Activated CD8-positive, alpha-beta memory T cell treated with anti-CD3 and anti-CD28 coated beads for 36 hours (primary cell): ENCODE results near the gene SLCO2B1. TPM values are rescaled to one million over a fixed set of nuclear protein-coding genes. Genes with fewer than 3 reads are reported as not detected.

ENCODE experiments used
- CTCF ChIA-PET: fragments of 350-600 bp; sonication (Branson Sonifier 250); formaldehyde crosslinking; loops from one replicate; lab custom pipeline; 2021; ENCODE audit warnings: antibody characterized with exemption; lab: Charles Lee
- POLR2A ChIA-PET: fragments of 350-600 bp; sonication (Branson Sonifier 250); formaldehyde crosslinking; loops from one replicate; lab custom pipeline; 2021; ENCODE audit warnings: antibody characterized with exemption; lab: Charles Lee
- total RNA-seq, 2 experiments: library from RNA; stranded (reverse); gene quantifications; one replicate each; pipeline ENCODE4 v1.2.3, GENCODE V29; 2021

The SLCO2B1 gene
- total RNA-seq, 2 experiments from 2014 or later, result not detected

- CTCF ChIA-PET, result interaction anchor here (1.1 to 10.2 kb wide), 2 partner anchors 57 to 188 kb away, joined by 3 to 199 read pairs; no protein-coding TSS in a partner anchor
- POLR2A ChIA-PET, result no interaction called here
Observed at GRCh38 chr11:75200051-75200450, 49.1 kb downstream of the SLCO2B1 start.

- CTCF ChIA-PET, result interaction anchor here (1.1 to 10.2 kb wide), 2 partner anchors 58 to 188 kb away, joined by 3 to 199 read pairs; no protein-coding TSS in a partner anchor
- POLR2A ChIA-PET, result no interaction called here
Observed at GRCh38 chr11:75200531-75200930, 49.6 kb downstream of the SLCO2B1 start.

- ChIA-PET CTCF (interaction anchor here (1.1 to 10.2 kb wide), 3 partner anchors 15 to 59 kb away, joined by 3 to 199 read pairs (median 3); no protein-coding TSS in a partner anchor), POLR2A (no interaction called here)
Observed at GRCh38 chr11:75201771-75202170, 50.9 kb downstream of the SLCO2B1 start.

GRCh38 chr11:75202195-75202594 lies 51.3 kb downstream of the SLCO2B1 start:
- ChIA-PET POLR2A (no interaction called here), CTCF (interaction anchor here (1.1 to 10.2 kb wide), 3 partner anchors 14 to 59 kb away, joined by 3 to 199 read pairs (median 3); no protein-coding TSS in a partner anchor)

GRCh38 chr11:75203138-75203537 lies 52.2 kb downstream of the SLCO2B1 start:
- CTCF ChIA-PET, result interaction anchor here (0.8 to 10.2 kb wide), 4 partner anchors 11 to 181 kb away, joined by 3 to 199 read pairs (median 8); no protein-coding TSS in a partner anchor
- POLR2A ChIA-PET, result no interaction called here

- POLR2A ChIA-PET, result no interaction called here
- CTCF ChIA-PET, result interaction anchor here (0.8 to 10.2 kb wide), 10 partner anchors 11 to 274 kb away, joined by 3 to 199 read pairs (median 6); partner anchors contain the start of gene TPBGL
Observed at GRCh38 chr11:75203641-75204011, 52.7 kb downstream of the SLCO2B1 start.

GRCh38 chr11:75204012-75204674 lies 53.2 kb downstream of the SLCO2B1 start:
- CTCF ChIA-PET, result interaction anchor here (0.9 to 10.2 kb wide), 28 partner anchors 9 to 278 kb away, joined by 3 to 199 read pairs (median 4); partner anchors contain the start of genes SLCO2B1 and TPBGL
- POLR2A ChIA-PET, result no interaction called here

GRCh38 chr11:75204685-75205563 lies 54.0 kb downstream of the SLCO2B1 start:
- ChIA-PET CTCF (interaction anchor here (0.6 to 10.2 kb wide), 30 partner anchors 9 to 279 kb away, joined by 3 to 199 read pairs (median 4); partner anchors contain the start of genes SLCO2B1 and TPBGL), POLR2A (interaction anchor here (0.6 kb wide), 1 partner anchor 11 kb away, joined by 3 read pairs; no protein-coding TSS in a partner anchor)

- ChIA-PET POLR2A (interaction anchor here (0.6 kb wide), 1 partner anchor 10 kb away, joined by 3 read pairs; no protein-coding TSS in a partner anchor), CTCF (interaction anchor here (0.6 to 10.2 kb wide), 26 partner anchors 9 to 279 kb away, joined by 3 to 199 read pairs (median 4); partner anchors contain the start of genes SLCO2B1 and TPBGL)
Observed at GRCh38 chr11:75205564-75206020, 54.7 kb downstream of the SLCO2B1 start.

- CTCF ChIA-PET, result interaction anchor here (0.9 to 10.2 kb wide), 3 partner anchors 33 to 65 kb away, joined by 3 to 199 read pairs (median 4); no protein-coding TSS in a partner anchor
- POLR2A ChIA-PET, result no interaction called here
Observed at GRCh38 chr11:75208446-75208845, 57.5 kb downstream of the SLCO2B1 start.

- POLR2A ChIA-PET, result no interaction called here
Observed at GRCh38 chr11:75212411-75212810, 61.5 kb downstream of the SLCO2B1 start.

GRCh38 chr11:75214411-75214821 lies 63.5 kb downstream of the SLCO2B1 start:
- ChIA-PET POLR2A (interaction anchor here (1.0 kb wide), 1 partner anchor 27 kb away, joined by 4 read pairs; no protein-coding TSS in a partner anchor), CTCF (interaction anchor here (0.7 to 1.6 kb wide), 8 partner anchors 9 to 73 kb away, joined by 3 to 8 read pairs (median 3); no protein-coding TSS in a partner anchor)

More at GRCh38 chr11:75212411-75212810, 61.5 kb downstream of the SLCO2B1 start:
- CTCF ChIA-PET, result interaction anchor here (1.1 to 1.5 kb wide), 2 partner anchors 69 to 72 kb away, joined by 4 read pairs; no protein-coding TSS in a partner anchor

GRCh38 chr11:75214843-75215242 lies 63.9 kb downstream of the SLCO2B1 start:
- CTCF ChIA-PET, result interaction anchor here (0.7 to 1.6 kb wide), 8 partner anchors 10 to 73 kb away, joined by 3 to 8 read pairs (median 3); no protein-coding TSS in a partner anchor
- POLR2A ChIA-PET, result interaction anchor here (1.0 kb wide), 1 partner anchor 26 kb away, joined by 4 read pairs; no protein-coding TSS in a partner anchor

GRCh38 chr11:75219869-75220268 lies 69.0 kb downstream of the SLCO2B1 start:
- POLR2A ChIA-PET, result no interaction called here
- CTCF ChIA-PET, result interaction anchor here (0.5 to 1.1 kb wide), 2 partner anchors 29 to 31 kb away, joined by 3 to 4 read pairs; no protein-coding TSS in a partner anchor

- POLR2A ChIA-PET, result no interaction called here
- CTCF ChIA-PET, result interaction anchor here (0.5 to 1.1 kb wide), 5 partner anchors 19 to 201 kb away, joined by 3 to 4 read pairs (median 3); no protein-coding TSS in a partner anchor
Observed at GRCh38 chr11:75223954-75224643, 73.2 kb downstream of the SLCO2B1 start.

- ChIA-PET POLR2A (no interaction called here), CTCF (interaction anchor here (1.8 kb wide), 1 partner anchor 16 kb away, joined by 5 read pairs; no protein-coding TSS in a partner anchor)
Observed at GRCh38 chr11:75225794-75226193, 74.9 kb downstream of the SLCO2B1 start.

GRCh38 chr11:75229466-75229865 lies 78.6 kb downstream of the SLCO2B1 start:
- ChIA-PET CTCF (interaction anchor here (1.1 to 2.3 kb wide), 3 partner anchors 13 to 86 kb away, joined by 3 to 9 read pairs (median 4); no protein-coding TSS in a partner anchor), POLR2A (no interaction called here)
